Hematopoietic multipotent progenitor cell treated with erythropoietin and hydrocortisone succinate and interleukin-3 and kit ligand, for 8 days (in vitro differentiated cells): Measurements from ENCODE around the gene EGFL6.
"Not testable (repeated sequence)": the region's sequence is repeated elsewhere in the genome, so short reads cannot be mapped to it uniquely, and the experiment has no call there.

Experiments used
- DNase-seq: peaks from one replicate; pipeline ENCODE4 v3.0.0-alpha.2; 2015

EGFL6 gene

GRCh38 chrX:13598877-13599276, 29.5 kb downstream of the EGFL6 start:
- DNase-seq, result peak; percentile 45

- DNase-seq, result no peak
These were observed 30.1 kb downstream of the EGFL6 start for GRCh38 chrX:13599491-13599890.

GRCh38 chrX:13605611-13606010, 36.2 kb downstream of the EGFL6 start:
- no peak for DNase-seq

GRCh38 chrX:13607331-13607995, 38.1 kb downstream of the EGFL6 start:
- DNase-seq, result no peak

- no peak for DNase-seq
These were observed 38.6 kb downstream of the EGFL6 start for GRCh38 chrX:13607996-13608365.

- DNase-seq, result no peak
These were observed 44.8 kb downstream of the EGFL6 start for GRCh38 chrX:13614154-13614553.

GRCh38 chrX:13620207-13620606, 50.8 kb downstream of the EGFL6 start:
- no peak for DNase-seq

GRCh38 chrX:13622401-13622964, 53.1 kb downstream of the EGFL6 start:
- no peak for DNase-seq

- no peak for DNase-seq
These were observed 57.9 kb downstream of the EGFL6 start for GRCh38 chrX:13627306-13627705.

GRCh38 chrX:13637224-13637623, 67.8 kb downstream of the EGFL6 start:
- not testable (repeated sequence) for DNase-seq

- no peak for DNase-seq
These were observed 68.6 kb downstream of the EGFL6 start for GRCh38 chrX:13638021-13638420.

GRCh38 chrX:13638826-13639225, 69.4 kb downstream of the EGFL6 start:
- no peak for DNase-seq

GRCh38 chrX:13641684-13642083, 72.3 kb downstream of the EGFL6 start:
- not testable (repeated sequence) for DNase-seq

GRCh38 chrX:13645464-13646153, 76.2 kb downstream of the EGFL6 start:
- no peak for DNase-seq

GRCh38 chrX:13646154-13646549, 76.8 kb downstream of the EGFL6 start:
- DNase-seq, result peak; percentile 83

GRCh38 chrX:13647709-13648212, 78.4 kb downstream of the EGFL6 start:
- peak; percentile 99 for DNase-seq

- DNase-seq, result peak; percentile 40
These were observed 78.9 kb downstream of the EGFL6 start for GRCh38 chrX:13648336-13648735.

- no peak for DNase-seq
These were observed 80.4 kb downstream of the EGFL6 start for GRCh38 chrX:13649838-13650237.

- DNase-seq, result no peak
These were observed 80.9 kb downstream of the EGFL6 start for GRCh38 chrX:13650318-13650717.

- no peak for DNase-seq
These were observed 81.7 kb downstream of the EGFL6 start for GRCh38 chrX:13651150-13651549.

GRCh38 chrX:13652287-13652793, 82.9 kb downstream of the EGFL6 start:
- DNase-seq, result peak; percentile 19

- peak; percentile 96 for DNase-seq
These were observed 83.7 kb downstream of the EGFL6 start, which contains the start of gene TCEANC for GRCh38 chrX:13652850-13653693. Gene TCEANC (plus strand): TSS chrX:13653141. CDS start chrX:13662509, 9,368 bp downstream.

GRCh38 chrX:13654116-13654515, 84.7 kb downstream of the EGFL6 start:
- DNase-seq, result no peak
